ENCODE measurements around the gene NINJ1.

The NINJ1 gene

GRCh38 chr9:93181672-93182435 lies 47.8 kb upstream of the NINJ1 start:
- no peak overlapping the region for H3K27ac ChIP-seq (replicated peaks; ENCODE audit: low read length)
- no peaks in the 10 kb centered on the region for H3K9me3 ChIP-seq (replicated peaks in 1 of 2; ENCODE audit: control insufficient read depth in 2 of 2, insufficient read depth in 1 of 2, low read depth in 1 of 2, low read length in 2 of 2)
- H2BK120ac ChIP-seq (ENCODE audit: low read depth, low read length): no peak overlapping the region
- H3K36me3 ChIP-seq (replicated peaks in 1 of 2; ENCODE audit: control insufficient read depth in 2 of 2, insufficient read depth in 2 of 2, low read length in 2 of 2): no peaks in the 10 kb centered on the region
- no peak overlapping the region for H2BK12ac ChIP-seq (ENCODE audit: low read length)
- no CpG with 5 or more reads among the region's 5 CpGs for WGBS, 2 donors (ENCODE audit: extremely low coverage in 2 of 2, insufficient read length in 2 of 2, insufficient replicate concordance in 1 of 2)
- no peaks in the 10 kb centered on the region for H3K79me1 ChIP-seq (ENCODE audit: low read depth, low read length)
- no peak overlapping the region for H3K9ac ChIP-seq (ENCODE audit: low read depth, low read length, poor library complexity)
- H3K27me3 ChIP-seq (ENCODE audit: control insufficient read depth in 3 of 3, insufficient read depth in 3 of 3, low read depth in 1 of 3, low read length in 3 of 3): peaks cover 0 to 76% (median 39%) of the 10 kb centered on the region in 3 experiments
- H2AFZ ChIP-seq (ENCODE audit: low read length): no peak overlapping the region
- peaks cover 13 to 16% of the 10 kb centered on the region in 2 donors for H3K4me1 ChIP-seq (ENCODE audit: control insufficient read depth in 2 of 2, insufficient read depth in 1 of 2, low read depth in 1 of 2, low read length in 2 of 2)
- no peak overlapping the region for H3K4me3 ChIP-seq (ENCODE audit: low read length in 2 of 2)
- no peak overlapping the region for H4K91ac ChIP-seq (ENCODE audit: low read depth, low read length, poor library complexity)
- no peak overlapping the region for H3K23ac ChIP-seq (ENCODE audit: low read depth, low read length, poor library complexity)
- no peak overlapping the region for H2AK5ac ChIP-seq (ENCODE audit: low read depth, low read length)
- H3K18ac ChIP-seq (ENCODE audit: low read length): no peak overlapping the region
- H2BK5ac ChIP-seq (ENCODE audit: low read length): no peak overlapping the region
- no peak overlapping the region for H3K4me2 ChIP-seq (ENCODE audit: insufficient read depth, low read length, poor library complexity, severe bottlenecking)
- H3K14ac ChIP-seq (ENCODE audit: low read length): no peak overlapping the region
- H3K4ac ChIP-seq (ENCODE audit: low read length): no peak overlapping the region
- DNase-seq (ENCODE audit: low spot score): no peak
- no peak overlapping the region for H4K8ac ChIP-seq (ENCODE audit: low read depth, low read length)
- H2BK15ac ChIP-seq (ENCODE audit: low read length): no peak overlapping the region

GRCh38 chr9:93180938-93181337 lies 46.9 kb upstream of the NINJ1 start:
- Histone ChIP-seq H3K27ac (replicated peaks; ENCODE audit: low read length) (no peak overlapping the region), H3K9ac (ENCODE audit: low read depth, low read length, poor library complexity) (no peak overlapping the region), H3K18ac (ENCODE audit: low read length) (peak overlapping the region; percentile 40), H3K36me3 (replicated peaks in 1 of 2; ENCODE audit: control insufficient read depth in 2 of 2, insufficient read depth in 2 of 2, low read length in 2 of 2) (no peaks in the 10 kb centered on the region), H3K4ac (ENCODE audit: low read length) (no peak overlapping the region), H3K79me1 (ENCODE audit: low read depth, low read length) (no peaks in the 10 kb centered on the region), H2BK5ac (ENCODE audit: low read length) (no peak overlapping the region), H3K14ac (ENCODE audit: low read length) (no peak overlapping the region), H4K8ac (ENCODE audit: low read depth, low read length) (no peak overlapping the region), H2BK120ac (ENCODE audit: low read depth, low read length) (no peak overlapping the region), H2AK5ac (ENCODE audit: low read depth, low read length) (no peak overlapping the region), H3K4me1 (ENCODE audit: control insufficient read depth in 2 of 2, insufficient read depth in 1 of 2, low read depth in 1 of 2, low read length in 2 of 2) (peaks cover 5 to 9% of the 10 kb centered on the region in 2 donors), H3K27me3 (ENCODE audit: control insufficient read depth in 3 of 3, insufficient read depth in 3 of 3, low read depth in 1 of 3, low read length in 3 of 3) (peaks cover 0 to 67% (median 39%) of the 10 kb centered on the region in 3 experiments), H4K91ac (ENCODE audit: low read depth, low read length, poor library complexity) (no peak overlapping the region), H3K23ac (ENCODE audit: low read depth, low read length, poor library complexity) (no peak overlapping the region), H2AFZ (ENCODE audit: low read length) (no peak overlapping the region), H3K9me3 (replicated peaks in 1 of 2; ENCODE audit: control insufficient read depth in 2 of 2, insufficient read depth in 1 of 2, low read depth in 1 of 2, low read length in 2 of 2) (no peaks in the 10 kb centered on the region), H3K4me3 (ENCODE audit: low read length in 2 of 2) (peak overlapping the region in 1 of 2 donors; percentile 30), H3K4me2 (ENCODE audit: insufficient read depth, low read length, poor library complexity, severe bottlenecking) (no peak overlapping the region), H2BK12ac (ENCODE audit: low read length) (no peak overlapping the region), H2BK15ac (ENCODE audit: low read length) (no peak overlapping the region)
- WGBS, 2 donors (ENCODE audit: extremely low coverage in 2 of 2, insufficient read length in 2 of 2, insufficient replicate concordance in 1 of 2): no CpG with 5 or more reads among the region's 1 CpG
- DNase-seq (ENCODE audit: low spot score): no peak

GRCh38 chr9:93178851-93179786 lies 45.1 kb upstream of the NINJ1 start:
- no peak overlapping the region for H3K27ac ChIP-seq (replicated peaks; ENCODE audit: low read length)
- no peaks in the 10 kb centered on the region for H3K9me3 ChIP-seq (replicated peaks in 1 of 2; ENCODE audit: control insufficient read depth in 2 of 2, insufficient read depth in 1 of 2, low read depth in 1 of 2, low read length in 2 of 2)
- H2AFZ ChIP-seq (ENCODE audit: low read length): no peak overlapping the region
- WGBS, 2 donors (ENCODE audit: extremely low coverage in 2 of 2, insufficient read length in 2 of 2, insufficient replicate concordance in 1 of 2): no CpG with 5 or more reads among the region's 22 CpGs
- no peak overlapping the region for H2BK12ac ChIP-seq (ENCODE audit: low read length)
- H3K4me2 ChIP-seq (ENCODE audit: insufficient read depth, low read length, poor library complexity, severe bottlenecking): no peak overlapping the region
- peaks cover 2 to 4% of the 10 kb centered on the region in 2 donors for H3K4me1 ChIP-seq (ENCODE audit: control insufficient read depth in 2 of 2, insufficient read depth in 1 of 2, low read depth in 1 of 2, low read length in 2 of 2)
- H3K23ac ChIP-seq (ENCODE audit: low read depth, low read length, poor library complexity): no peak overlapping the region
- H3K18ac ChIP-seq (ENCODE audit: low read length): peak overlapping the region; percentile 36
- peak overlapping the region; percentile 26 for H4K8ac ChIP-seq (ENCODE audit: low read depth, low read length)
- no peak overlapping the region for H4K91ac ChIP-seq (ENCODE audit: low read depth, low read length, poor library complexity)
- no peak overlapping the region for H3K4ac ChIP-seq (ENCODE audit: low read length)
- no peaks in the 10 kb centered on the region for H3K79me1 ChIP-seq (ENCODE audit: low read depth, low read length)
- no peak overlapping the region for H2BK15ac ChIP-seq (ENCODE audit: low read length)
- H2AK5ac ChIP-seq (ENCODE audit: low read depth, low read length): peak overlapping the region; percentile 23
- no peak for DNase-seq (ENCODE audit: low spot score)
- H3K27me3 ChIP-seq (ENCODE audit: control insufficient read depth in 3 of 3, insufficient read depth in 3 of 3, low read depth in 1 of 3, low read length in 3 of 3): peaks cover 0 to 63% (median 26%) of the 10 kb centered on the region in 3 experiments
- no peak overlapping the region for H3K14ac ChIP-seq (ENCODE audit: low read length)
- no peaks in the 10 kb centered on the region for H3K36me3 ChIP-seq (replicated peaks in 1 of 2; ENCODE audit: control insufficient read depth in 2 of 2, insufficient read depth in 2 of 2, low read length in 2 of 2)
- no peak overlapping the region for H3K4me3 ChIP-seq (ENCODE audit: low read length in 2 of 2)
- H2BK5ac ChIP-seq (ENCODE audit: low read length): no peak overlapping the region
- no peak overlapping the region for H3K9ac ChIP-seq (ENCODE audit: low read depth, low read length, poor library complexity)
- no peak overlapping the region for H2BK120ac ChIP-seq (ENCODE audit: low read depth, low read length)

- Histone ChIP-seq H4K8ac (ENCODE audit: low read depth, low read length) (no peak overlapping the region), H3K4me1 (ENCODE audit: control insufficient read depth in 2 of 2, insufficient read depth in 1 of 2, low read depth in 1 of 2, low read length in 2 of 2) (peaks cover 0 to 2% of the 10 kb centered on the region in 2 donors), H2AK5ac (ENCODE audit: low read depth, low read length) (peak overlapping the region; percentile 91), H3K9ac (ENCODE audit: low read depth, low read length, poor library complexity) (no peak overlapping the region), H3K18ac (ENCODE audit: low read length) (peak overlapping the region; percentile 46), H3K36me3 (replicated peaks in 1 of 2; ENCODE audit: control insufficient read depth in 2 of 2, insufficient read depth in 2 of 2, low read length in 2 of 2) (no peaks in the 10 kb centered on the region), H2AFZ (ENCODE audit: low read length) (no peak overlapping the region), H3K27me3 (ENCODE audit: control insufficient read depth in 3 of 3, insufficient read depth in 3 of 3, low read depth in 1 of 3, low read length in 3 of 3) (peaks cover 0 to 55% (median 14%) of the 10 kb centered on the region in 3 experiments), H3K14ac (ENCODE audit: low read length) (peak overlapping the region; percentile 67), H3K23ac (ENCODE audit: low read depth, low read length, poor library complexity) (no peak overlapping the region), H3K4me3 (ENCODE audit: low read length in 2 of 2) (no peak overlapping the region), H2BK12ac (ENCODE audit: low read length) (no peak overlapping the region), H2BK120ac (ENCODE audit: low read depth, low read length) (no peak overlapping the region), H3K79me1 (ENCODE audit: low read depth, low read length) (no peaks in the 10 kb centered on the region), H3K27ac (replicated peaks; ENCODE audit: low read length) (no peak overlapping the region), H3K9me3 (replicated peaks in 1 of 2; ENCODE audit: control insufficient read depth in 2 of 2, insufficient read depth in 1 of 2, low read depth in 1 of 2, low read length in 2 of 2) (no peaks in the 10 kb centered on the region), H2BK15ac (ENCODE audit: low read length) (no peak overlapping the region), H3K4ac (ENCODE audit: low read length) (no peak overlapping the region), H2BK5ac (ENCODE audit: low read length) (peak overlapping the region; percentile 45), H4K91ac (ENCODE audit: low read depth, low read length, poor library complexity) (no peak overlapping the region), H3K4me2 (ENCODE audit: insufficient read depth, low read length, poor library complexity, severe bottlenecking) (no peak overlapping the region)
- WGBS, 2 donors (ENCODE audit: extremely low coverage in 2 of 2, insufficient read length in 2 of 2, insufficient replicate concordance in 1 of 2): no CpG with 5 or more reads among the region's 6 CpGs
- DNase-seq (ENCODE audit: low spot score): no peak
These were observed 43.6 kb upstream of the NINJ1 start for GRCh38 chr9:93177676-93178075.

All from neuronal stem cell (in vitro differentiated cells).